Raji (cell line): ENCODE data around the gene COMTD1.

Experiments
- POLR2A ChIP-seq: IDR thresholded peaks from 2 replicates; pipeline ENCODE4 v1.6.1; 2011; ENCODE audit warnings: low read depth, low read length, control low read depth; ENCODE audit not compliant: insufficient read depth

COMTD1 gene

GRCh38 chr10:75191821-75192568, 43.8 kb downstream of the COMTD1 start:
- TF ChIP-seq POLR2A: no peak

- TF ChIP-seq POLR2A: no peak
Observed at GRCh38 chr10:75189266-75190096, 46.3 kb downstream of the COMTD1 start.

- TF ChIP-seq POLR2A: no peak
Observed at GRCh38 chr10:75187961-75188426, 47.8 kb downstream of the COMTD1 start.

- TF ChIP-seq POLR2A: no peak
Observed at GRCh38 chr10:75186310-75186709, 49.4 kb downstream of the COMTD1 start.
